Suprapubic skin (tissue), 4 donors: ENCODE data around the gene FAM117A. TPM values are rescaled to one million over a fixed set of nuclear protein-coding genes. Genes with fewer than 3 reads are reported as not detected.

Experiments used
- DNase-seq, 2 donors: peaks; one replicate each; pipeline ENCODE4 v3.0.0-alpha.2; 2019; ENCODE audit warnings: low spot score in 2 of 2
- H3K27ac ChIP-seq: fragments of 200-600 bp; sonication (generic); one replicate; pipeline ENCODE4 v1.5.1; 2019
- H3K27me3 ChIP-seq: fragments of 200-600 bp; sonication (generic); one replicate; pipeline ENCODE4 v1.5.1; 2019
- H3K36me3 ChIP-seq: fragments of 200-600 bp; sonication (generic); one replicate; pipeline ENCODE4 v1.5.1; 2019
- H3K4me1 ChIP-seq: fragments of 200-600 bp; sonication (generic); one replicate; pipeline ENCODE4 v1.5.1; 2019
- H3K4me3 ChIP-seq: fragments of 200-600 bp; sonication (generic); one replicate; pipeline ENCODE4 v1.5.1; 2019; ENCODE audit warnings: mild to moderate bottlenecking
- H3K9me3 ChIP-seq: fragments of 200-600 bp; sonication (generic); one replicate; pipeline ENCODE4 v1.5.1; 2019
- EP300 ChIP-seq: sonication (generic); formaldehyde crosslinking; IDR thresholded peaks from one replicate; pipeline ENCODE4 v1.6.1; 2017; ENCODE audit warnings: antibody characterized with exemption
- POLR2A ChIP-seq, 2 donors: fragments of 450-650 bp; IDR thresholded peaks; one replicate each; pipeline ENCODE4 v1.6.1; 2017; ENCODE audit warnings: antibody characterized with exemption in 2 of 2, mild to moderate bottlenecking in 2 of 2, moderate library complexity in 2 of 2
- POLR2AphosphoS5 ChIP-seq, 3 donors: sonication (generic); formaldehyde crosslinking; IDR thresholded peaks; one replicate each; pipeline ENCODE4 v1.6.1; 2017; ENCODE audit warnings: antibody characterized with exemption in 3 of 3
- WGBS: methylation state at CpG from one replicate; pipeline ENCODE4 v1.1.5; 2018; 5-methylcytosine and 5-hydroxymethylcytosine counted together
- total RNA-seq, 4 donors: library from RNA; depleted of rRNA; stranded (reverse); fragments of >200 nt; gene quantifications; one replicate each; pipeline ENCODE4 v1.1.0, GENCODE V29; 2016
- TF ChIP-seq, protein P1 (sequence below), 2 donors: fragments of 200-600 bp in 1 of 2; fragments of 450-650 bp in 1 of 2; sonication (generic) in 1 of 2; IDR thresholded peaks; one replicate each; pipeline ENCODE4 v1.5.1; 2016 to 2019; ENCODE audit warnings: antibody characterized with exemption in 2 of 2, mild to moderate bottlenecking in 1 of 2, moderate library complexity in 1 of 2

FAM117A gene, protein sequence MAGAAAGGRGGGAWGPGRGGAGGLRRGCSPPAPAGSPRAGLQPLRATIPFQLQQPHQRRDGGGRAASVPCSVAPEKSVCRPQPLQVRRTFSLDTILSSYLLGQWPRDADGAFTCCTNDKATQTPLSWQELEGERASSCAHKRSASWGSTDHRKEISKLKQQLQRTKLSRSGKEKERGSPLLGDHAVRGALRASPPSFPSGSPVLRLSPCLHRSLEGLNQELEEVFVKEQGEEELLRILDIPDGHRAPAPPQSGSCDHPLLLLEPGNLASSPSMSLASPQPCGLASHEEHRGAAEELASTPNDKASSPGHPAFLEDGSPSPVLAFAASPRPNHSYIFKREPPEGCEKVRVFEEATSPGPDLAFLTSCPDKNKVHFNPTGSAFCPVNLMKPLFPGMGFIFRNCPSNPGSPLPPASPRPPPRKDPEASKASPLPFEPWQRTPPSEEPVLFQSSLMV
- 10 to 100 TPM; 24.2 to 47.3 (median 28.7) TPM for total RNA-seq

DNA sequence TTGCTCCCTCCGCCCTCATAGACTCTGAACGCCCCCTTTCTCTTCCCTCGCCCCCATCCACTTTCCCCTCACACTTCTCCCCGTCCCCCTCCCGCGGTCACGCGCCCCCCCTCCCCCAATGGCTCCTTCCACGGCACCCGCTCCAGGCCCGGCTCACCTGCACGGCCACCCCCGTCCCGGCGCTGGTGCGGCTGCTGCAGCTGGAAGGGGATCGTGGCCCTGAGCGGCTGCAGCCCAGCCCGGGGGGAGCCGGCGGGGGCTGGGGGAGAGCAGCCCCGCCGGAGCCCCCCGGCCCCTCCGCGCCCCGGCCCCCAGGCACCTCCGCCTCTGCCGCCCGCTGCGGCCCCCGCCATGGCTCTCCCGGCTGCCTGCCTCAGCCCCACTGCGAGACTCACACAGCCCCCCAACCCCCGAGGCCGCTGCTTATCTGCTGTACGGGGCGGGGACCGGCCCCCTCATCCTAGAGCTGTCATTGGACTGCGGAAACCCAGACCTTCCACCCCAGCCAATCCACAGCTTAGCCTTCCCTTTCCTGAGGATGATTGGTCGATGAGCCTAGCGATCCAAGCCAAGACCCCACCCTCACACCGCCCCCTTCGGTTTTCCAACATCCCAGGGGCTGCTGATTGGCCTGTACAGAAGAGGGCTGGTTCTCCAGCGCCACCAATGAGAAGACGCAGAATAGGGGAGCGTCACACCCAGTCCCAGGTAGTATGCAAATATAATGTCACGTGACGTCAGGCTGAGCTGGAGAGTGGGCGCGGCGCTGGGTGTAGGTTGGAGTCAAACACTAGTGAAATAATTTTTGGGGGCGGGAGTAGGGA is at the start of gene FAM117A:
Gene FAM117A, minus strand, starts transcription at position 397 of the 824 bp plus-strand sequence. Its CDS starts 44 bp downstream, at position 353.
- 1% methylated on average over 38 of the region's 53 CpGs for WGBS
- no peaks in the 10 kb centered on the region for H3K27me3 ChIP-seq
- no peaks in the 10 kb centered on the region for H3K36me3 ChIP-seq
- peak within 1 kb of the TSS; percentile 95 for H3K4me3 ChIP-seq
- peak within 1 kb of the TSS; percentile 88 for H3K27ac ChIP-seq
- TF ChIP-seq POLR2AphosphoS5 (IDR thresholded peaks at IDR 0.05), result peak in 1 of 3 donors; percentile 43
- TF ChIP-seq EP300, result no peak
- TF ChIP-seq, protein P1, sequence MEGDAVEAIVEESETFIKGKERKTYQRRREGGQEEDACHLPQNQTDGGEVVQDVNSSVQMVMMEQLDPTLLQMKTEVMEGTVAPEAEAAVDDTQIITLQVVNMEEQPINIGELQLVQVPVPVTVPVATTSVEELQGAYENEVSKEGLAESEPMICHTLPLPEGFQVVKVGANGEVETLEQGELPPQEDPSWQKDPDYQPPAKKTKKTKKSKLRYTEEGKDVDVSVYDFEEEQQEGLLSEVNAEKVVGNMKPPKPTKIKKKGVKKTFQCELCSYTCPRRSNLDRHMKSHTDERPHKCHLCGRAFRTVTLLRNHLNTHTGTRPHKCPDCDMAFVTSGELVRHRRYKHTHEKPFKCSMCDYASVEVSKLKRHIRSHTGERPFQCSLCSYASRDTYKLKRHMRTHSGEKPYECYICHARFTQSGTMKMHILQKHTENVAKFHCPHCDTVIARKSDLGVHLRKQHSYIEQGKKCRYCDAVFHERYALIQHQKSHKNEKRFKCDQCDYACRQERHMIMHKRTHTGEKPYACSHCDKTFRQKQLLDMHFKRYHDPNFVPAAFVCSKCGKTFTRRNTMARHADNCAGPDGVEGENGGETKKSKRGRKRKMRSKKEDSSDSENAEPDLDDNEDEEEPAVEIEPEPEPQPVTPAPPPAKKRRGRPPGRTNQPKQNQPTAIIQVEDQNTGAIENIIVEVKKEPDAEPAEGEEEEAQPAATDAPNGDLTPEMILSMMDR (IDR thresholded peaks at IDR 0.05), result no peak
- peak in 1 of 2 donors; percentile 50 for TF ChIP-seq POLR2A (IDR thresholded peaks at IDR 0.05)
- peaks cover 36% of the 10 kb centered on the region for H3K4me1 ChIP-seq
- H3K9me3 ChIP-seq, result no peaks in the 10 kb centered on the region
- DNase-seq, result peak; percentile 98

DNA sequence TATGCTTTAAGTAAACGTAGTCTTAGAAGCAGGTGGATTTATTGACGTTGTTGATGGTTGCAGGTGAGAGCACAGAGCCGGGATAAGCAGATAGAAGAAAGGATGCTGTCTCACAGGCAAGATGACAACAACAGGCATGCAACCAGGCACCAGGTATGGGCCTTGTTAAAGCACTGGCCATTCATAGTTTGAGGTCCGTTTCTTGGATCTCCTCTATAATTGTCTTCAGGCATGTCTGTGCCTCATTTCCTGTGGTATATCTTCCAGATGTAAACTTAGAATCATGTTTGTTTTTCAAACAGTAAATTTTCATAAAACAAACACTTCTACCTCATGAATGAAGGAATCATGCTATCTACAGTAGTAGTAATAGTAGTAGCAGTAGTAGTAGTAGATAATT is 45.1 kb upstream of the FAM117A start:
- H3K36me3 ChIP-seq, result peaks cover 91% of the 10 kb centered on the region
- H3K27ac ChIP-seq, result no peak overlapping the region
- DNase-seq, result no peak
- H3K9me3 ChIP-seq, result no peaks in the 10 kb centered on the region
- H3K4me1 ChIP-seq, result peaks cover 4% of the 10 kb centered on the region
- WGBS, result 76% methylated on average over 4 of the region's 4 CpGs
- no peak overlapping the region for H3K4me3 ChIP-seq
- TF ChIP-seq EP300, result no peak
- no peak for TF ChIP-seq POLR2AphosphoS5 (IDR thresholded peaks at IDR 0.05)
- TF ChIP-seq, protein P1 (IDR thresholded peaks at IDR 0.05), result no peak
- no peaks in the 10 kb centered on the region for H3K27me3 ChIP-seq

DNA sequence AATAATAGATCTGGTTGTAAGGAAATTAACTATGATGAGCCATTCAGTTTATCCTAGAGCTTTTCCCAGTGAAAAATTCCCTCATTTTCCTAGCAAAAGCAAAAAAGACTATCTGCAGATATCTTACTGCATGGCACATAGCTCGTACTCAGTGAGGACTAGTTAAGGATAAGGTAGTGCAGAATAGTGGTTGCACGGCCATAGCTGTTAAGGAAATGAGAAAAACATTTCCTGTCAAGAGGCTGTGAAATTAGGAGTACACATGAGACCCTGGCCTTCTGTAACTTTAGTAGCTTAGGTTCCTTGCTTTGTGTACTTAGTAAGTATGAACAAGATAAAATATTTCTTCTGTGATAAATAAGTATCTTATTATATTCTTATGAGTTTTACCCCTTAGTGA is 34.8 kb upstream of the FAM117A start:
- H3K27me3 ChIP-seq, result no peaks in the 10 kb centered on the region
- H3K36me3 ChIP-seq, result peaks cover 77% of the 10 kb centered on the region
- no peak for DNase-seq
- H3K9me3 ChIP-seq, result no peaks in the 10 kb centered on the region
- TF ChIP-seq POLR2AphosphoS5 (IDR thresholded peaks at IDR 0.05) (no peak), EP300 (no peak), POLR2A (IDR thresholded peaks at IDR 0.05) (no peak)
- TF ChIP-seq, protein P1 (IDR thresholded peaks at IDR 0.05), result no peak
- no peak overlapping the region for H3K4me3 ChIP-seq
- H3K27ac ChIP-seq, result no peak overlapping the region
- 75% methylated on average over 2 of the region's 2 CpGs for WGBS
- H3K4me1 ChIP-seq, result no peaks in the 10 kb centered on the region

DNA sequence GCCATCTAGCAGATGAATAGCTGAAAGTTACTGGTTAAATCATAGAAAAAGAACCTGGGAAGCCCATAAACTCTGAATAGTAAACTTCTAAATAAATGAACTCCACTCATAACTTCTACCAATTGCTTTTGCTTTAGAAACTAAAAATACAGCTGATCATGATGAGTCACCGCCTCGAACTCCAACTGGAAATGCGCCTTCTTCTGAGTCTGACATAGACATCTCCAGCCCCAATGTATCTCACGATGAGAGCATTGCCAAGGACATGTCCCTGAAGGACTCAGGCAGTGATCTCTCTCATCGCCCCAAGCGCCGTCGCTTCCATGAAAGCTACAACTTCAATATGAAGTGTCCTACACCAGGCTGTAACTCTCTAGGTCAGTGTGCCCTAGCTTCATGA is 34.3 kb upstream of the FAM117A start:
- no peak overlapping the region for H3K4me3 ChIP-seq
- TF ChIP-seq EP300 (no peak), POLR2AphosphoS5 (IDR thresholded peaks at IDR 0.05) (no peak), POLR2A (IDR thresholded peaks at IDR 0.05) (no peak)
- TF ChIP-seq, protein P1 (IDR thresholded peaks at IDR 0.05), result no peak
- DNase-seq, result no peak
- WGBS, result 70% methylated on average over 8 of the region's 8 CpGs
- H3K27ac ChIP-seq, result no peak overlapping the region
- H3K27me3 ChIP-seq, result no peaks in the 10 kb centered on the region
- H3K4me1 ChIP-seq, result peaks cover 5% of the 10 kb centered on the region
- no peaks in the 10 kb centered on the region for H3K9me3 ChIP-seq
- peaks cover 75% of the 10 kb centered on the region for H3K36me3 ChIP-seq

DNA sequence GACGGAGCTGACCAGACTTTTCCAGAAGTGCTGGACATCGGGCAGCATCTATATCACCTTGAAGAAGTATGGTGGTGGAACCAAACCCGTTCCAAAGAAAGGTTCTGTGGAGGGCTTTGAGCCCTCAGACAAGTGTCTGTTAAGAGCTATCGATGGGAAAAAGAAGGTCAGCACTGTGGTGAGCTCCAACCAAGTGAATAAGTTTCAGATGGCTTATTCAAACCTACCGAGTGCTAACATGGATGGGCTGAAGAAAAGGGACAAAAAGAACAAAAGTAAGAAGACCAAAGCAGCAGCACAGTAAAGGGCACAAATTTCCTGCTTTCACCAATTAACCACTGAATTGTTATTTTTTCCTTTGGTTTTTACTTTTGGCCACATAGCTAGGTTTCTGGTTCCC is 31.4 kb upstream of the FAM117A start:
- H3K4me1 ChIP-seq, result peaks cover 16% of the 10 kb centered on the region
- no peak overlapping the region for H3K27ac ChIP-seq
- no peak for TF ChIP-seq POLR2A (IDR thresholded peaks at IDR 0.05)
- peaks cover 72% of the 10 kb centered on the region for H3K36me3 ChIP-seq
- H3K27me3 ChIP-seq, result no peaks in the 10 kb centered on the region
- H3K4me3 ChIP-seq, result no peak overlapping the region
- DNase-seq, result no peak
- 72% methylated on average over 5 of the region's 5 CpGs for WGBS
- H3K9me3 ChIP-seq, result no peaks in the 10 kb centered on the region
